ENCODE measurements around the gene GATM.

DNA sequence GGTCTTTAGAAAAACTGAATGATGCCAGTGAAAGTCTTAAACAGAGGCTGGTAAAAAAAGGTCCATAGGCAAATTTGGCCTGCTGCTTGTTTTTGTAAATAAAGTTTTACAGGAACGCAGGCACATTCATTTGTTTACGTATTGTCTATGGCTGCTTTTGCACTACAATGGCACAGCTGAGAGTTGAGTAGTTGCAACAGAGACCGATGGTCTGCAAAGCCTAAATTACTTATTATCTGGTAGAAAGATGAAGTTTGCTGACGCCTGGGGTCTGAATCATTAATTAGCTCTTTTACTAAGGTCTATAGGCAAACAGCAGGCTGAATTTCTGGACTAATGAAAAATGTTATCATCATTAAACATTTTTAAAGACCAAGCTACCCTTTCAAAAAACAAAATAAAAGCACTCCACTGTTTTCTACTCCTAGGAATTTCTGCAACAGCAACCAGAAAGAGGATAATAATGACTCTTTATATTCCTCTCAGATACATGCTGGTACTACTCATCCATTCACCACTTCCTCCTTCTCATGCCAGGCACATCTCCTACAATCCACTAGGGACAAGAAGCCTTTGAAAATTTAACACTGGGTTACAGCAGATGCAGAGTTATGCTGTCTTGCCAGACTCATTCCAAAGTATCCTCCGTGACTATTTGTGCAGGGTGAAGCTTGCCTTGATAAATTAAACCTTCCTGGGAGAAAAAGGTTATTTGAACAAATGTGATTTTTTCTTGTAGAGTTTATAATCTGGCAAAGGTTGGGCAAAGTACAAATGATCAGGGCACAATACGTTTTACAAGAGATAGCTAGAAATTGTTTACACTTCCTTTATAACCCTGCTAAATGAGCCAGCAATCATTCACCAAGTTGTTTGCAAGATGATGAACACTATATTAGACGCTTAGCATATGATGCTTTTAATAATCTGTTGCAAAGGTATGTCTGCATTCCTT, 6.0 kb downstream of the GATM start:
- peak in 4 of 7 experiments; percentile 25 to 51 (median 42) for TF ChIP-seq CTCF (IDR thresholded peaks at IDR 0.05)
- TF ChIP-seq POLR2A (IDR thresholded peaks at IDR 0.05): peak in 1 of 3 donors; percentile 33
